Measurements from ENCODE around the gene R3HDM2. TPM values are rescaled to one million over a fixed set of nuclear protein-coding genes. Genes with fewer than 3 reads are reported as not detected.

Gene R3HDM2
- total RNA-seq, 2 experiments from 2014 or later = 25.8 to 47.2 TPM

- Histone ChIP-seq H3K27ac (ENCODE audit: low read depth, low read length, poor library complexity, severe bottlenecking) (no peak overlapping the region), H2AFZ (ENCODE audit: low read length) (no peak overlapping the region), H3K9me2 (ENCODE audit: insufficient read depth, low read length) (no peaks in the 10 kb centered on the region), H3K9me3 (ENCODE audit: low read length) (no peaks in the 10 kb centered on the region), H3K36me3 (ENCODE audit: insufficient read depth, low read length) (no peaks in the 10 kb centered on the region), H3K4me2 (ENCODE audit: low read length) (no peak overlapping the region), H3K4me1 (ENCODE audit: insufficient read depth, low read length, poor library complexity, severe bottlenecking) (peaks cover 28% of the 10 kb centered on the region), H3K79me2 (ENCODE audit: insufficient read depth, low read depth, low read length) (no peaks in the 10 kb centered on the region), H4K20me1 (ENCODE audit: insufficient read depth, low read length) (no peaks in the 10 kb centered on the region), H3K4me3 (ENCODE audit: low read depth, low read length, poor library complexity, severe bottlenecking) (no peak overlapping the region)
- intact Hi-C loops (cut with micrococcal nuclease; ENCODE audit: unreplicated experiment) = no loop called here
- TF ChIP-seq EZH2phosphoT487 (IDR thresholded peaks at IDR 0.05; ENCODE audit: borderline replicate concordance, low read depth, low read length) = no peak
- TF ChIP-seq, protein P1, sequence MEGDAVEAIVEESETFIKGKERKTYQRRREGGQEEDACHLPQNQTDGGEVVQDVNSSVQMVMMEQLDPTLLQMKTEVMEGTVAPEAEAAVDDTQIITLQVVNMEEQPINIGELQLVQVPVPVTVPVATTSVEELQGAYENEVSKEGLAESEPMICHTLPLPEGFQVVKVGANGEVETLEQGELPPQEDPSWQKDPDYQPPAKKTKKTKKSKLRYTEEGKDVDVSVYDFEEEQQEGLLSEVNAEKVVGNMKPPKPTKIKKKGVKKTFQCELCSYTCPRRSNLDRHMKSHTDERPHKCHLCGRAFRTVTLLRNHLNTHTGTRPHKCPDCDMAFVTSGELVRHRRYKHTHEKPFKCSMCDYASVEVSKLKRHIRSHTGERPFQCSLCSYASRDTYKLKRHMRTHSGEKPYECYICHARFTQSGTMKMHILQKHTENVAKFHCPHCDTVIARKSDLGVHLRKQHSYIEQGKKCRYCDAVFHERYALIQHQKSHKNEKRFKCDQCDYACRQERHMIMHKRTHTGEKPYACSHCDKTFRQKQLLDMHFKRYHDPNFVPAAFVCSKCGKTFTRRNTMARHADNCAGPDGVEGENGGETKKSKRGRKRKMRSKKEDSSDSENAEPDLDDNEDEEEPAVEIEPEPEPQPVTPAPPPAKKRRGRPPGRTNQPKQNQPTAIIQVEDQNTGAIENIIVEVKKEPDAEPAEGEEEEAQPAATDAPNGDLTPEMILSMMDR (conservative IDR thresholded peaks at IDR 0.05; ENCODE audit: low read length) = no peak
- no peak for DNase-seq (ENCODE audit: low spot score)
- no TSS peak for BruUV-seq (replicated peaks)
- ChIA-PET CTCF (ENCODE audit: unreplicated experiment) (no interaction called here), POLR2A (no interaction called here)
These were observed 222.1 kb downstream of the R3HDM2 start for GRCh38 chr12:57208631-57209282.

- Histone ChIP-seq H3K9me3 (ENCODE audit: low read length) (no peaks in the 10 kb centered on the region), H3K79me2 (ENCODE audit: insufficient read depth, low read depth, low read length) (no peaks in the 10 kb centered on the region), H3K4me2 (ENCODE audit: low read length) (no peak overlapping the region), H3K36me3 (ENCODE audit: insufficient read depth, low read length) (no peaks in the 10 kb centered on the region), H4K20me1 (ENCODE audit: insufficient read depth, low read length) (no peaks in the 10 kb centered on the region), H3K4me3 (ENCODE audit: low read depth, low read length, poor library complexity, severe bottlenecking) (no peak overlapping the region), H3K9me2 (ENCODE audit: insufficient read depth, low read length) (no peaks in the 10 kb centered on the region), H3K4me1 (ENCODE audit: insufficient read depth, low read length, poor library complexity, severe bottlenecking) (peaks cover 21% of the 10 kb centered on the region), H3K27ac (ENCODE audit: low read depth, low read length, poor library complexity, severe bottlenecking) (no peak overlapping the region), H2AFZ (ENCODE audit: low read length) (no peak overlapping the region)
- CTCF ChIA-PET (ENCODE audit: unreplicated experiment) = no interaction called here
- POLR2A ChIA-PET = no interaction called here
- TF ChIP-seq EZH2phosphoT487 (IDR thresholded peaks at IDR 0.05; ENCODE audit: borderline replicate concordance, low read depth, low read length) = no peak
- TF ChIP-seq, protein P1 (conservative IDR thresholded peaks at IDR 0.05; ENCODE audit: low read length) = no peak
- no peak for DNase-seq (ENCODE audit: low spot score)
- BruUV-seq (replicated peaks) = no TSS peak
- intact Hi-C loops (cut with micrococcal nuclease; ENCODE audit: unreplicated experiment) = no loop called here
These were observed 222.9 kb downstream of the R3HDM2 start for GRCh38 chr12:57207731-57208630.

GRCh38 chr12:57205931-57206330 lies 224.9 kb downstream of the R3HDM2 start:
- Histone ChIP-seq H3K79me2 (ENCODE audit: insufficient read depth, low read depth, low read length) (no peaks in the 10 kb centered on the region), H3K9me2 (ENCODE audit: insufficient read depth, low read length) (no peaks in the 10 kb centered on the region), H3K9me3 (ENCODE audit: low read length) (no peaks in the 10 kb centered on the region), H3K4me3 (ENCODE audit: low read depth, low read length, poor library complexity, severe bottlenecking) (no peak overlapping the region), H3K36me3 (ENCODE audit: insufficient read depth, low read length) (no peaks in the 10 kb centered on the region), H2AFZ (ENCODE audit: low read length) (no peak overlapping the region), H3K27ac (ENCODE audit: low read depth, low read length, poor library complexity, severe bottlenecking) (no peak overlapping the region), H3K4me2 (ENCODE audit: low read length) (no peak overlapping the region), H3K4me1 (ENCODE audit: insufficient read depth, low read length, poor library complexity, severe bottlenecking) (peaks cover 5% of the 10 kb centered on the region), H4K20me1 (ENCODE audit: insufficient read depth, low read length) (no peaks in the 10 kb centered on the region)
- ChIA-PET CTCF (ENCODE audit: unreplicated experiment) (no interaction called here), POLR2A (interaction anchor here (0.6 kb wide), 1 partner anchor 55 kb away, joined by 3 read pairs; no protein-coding TSS in a partner anchor)
- no TSS peak for BruUV-seq (replicated peaks)
- intact Hi-C loops (cut with micrococcal nuclease; ENCODE audit: unreplicated experiment) = no loop called here
- TF ChIP-seq, protein P1 (conservative IDR thresholded peaks at IDR 0.05; ENCODE audit: low read length) = no peak
- TF ChIP-seq EZH2phosphoT487 (IDR thresholded peaks at IDR 0.05; ENCODE audit: borderline replicate concordance, low read depth, low read length) = no peak
- DNase-seq (ENCODE audit: low spot score) = no peak
